ENCODE measurements around the gene NTN1. TPM values are rescaled to one million over a fixed set of nuclear protein-coding genes. Genes with fewer than 3 reads are reported as not detected.

Gene NTN1
- total RNA-seq, 1 experiment from 2014 or later, result 22.8 TPM

DNA sequence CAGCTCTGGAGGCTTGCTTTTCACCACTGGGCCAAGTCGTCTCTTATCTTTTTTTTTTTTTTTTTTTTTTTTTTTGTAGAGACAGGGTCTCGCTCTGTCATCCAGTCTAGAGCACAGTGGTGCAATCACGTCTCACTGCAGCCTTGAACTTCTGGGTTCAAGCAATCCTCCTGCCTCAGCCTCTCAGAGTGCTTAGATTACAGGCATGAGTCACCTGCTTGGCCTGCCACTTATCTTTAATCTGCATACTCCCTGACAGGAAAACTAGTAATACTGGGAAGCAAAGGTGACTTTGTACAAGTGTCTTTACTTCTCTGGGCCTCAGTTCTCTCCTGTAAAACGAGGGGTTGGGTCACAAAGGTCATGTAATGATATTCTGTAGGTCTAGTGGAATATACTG, 15.0 kb downstream of the NTN1 start:
- H3K4me3 ChIP-seq, result no peak overlapping the region
- no peaks in the 10 kb centered on the region for H3K27me3 ChIP-seq (replicated peaks)
- 0 out of 2 replicates have a peak, but pooled peaks cover 3% of the 10 kb centered on the region for H3K9me3 ChIP-seq (replicated peaks)
- H3K36me3 ChIP-seq, result 0 out of 2 replicates have a peak, but pooled peaks cover 6% of the 10 kb centered on the region
- H3K27ac ChIP-seq, result no peak overlapping the region
- peaks cover 21% of the 10 kb centered on the region for H3K4me1 ChIP-seq (replicated peaks)
- no peak for DNase-seq (ENCODE audit: low read depth in 1 of 2, low spot score in 2 of 2)

DNA sequence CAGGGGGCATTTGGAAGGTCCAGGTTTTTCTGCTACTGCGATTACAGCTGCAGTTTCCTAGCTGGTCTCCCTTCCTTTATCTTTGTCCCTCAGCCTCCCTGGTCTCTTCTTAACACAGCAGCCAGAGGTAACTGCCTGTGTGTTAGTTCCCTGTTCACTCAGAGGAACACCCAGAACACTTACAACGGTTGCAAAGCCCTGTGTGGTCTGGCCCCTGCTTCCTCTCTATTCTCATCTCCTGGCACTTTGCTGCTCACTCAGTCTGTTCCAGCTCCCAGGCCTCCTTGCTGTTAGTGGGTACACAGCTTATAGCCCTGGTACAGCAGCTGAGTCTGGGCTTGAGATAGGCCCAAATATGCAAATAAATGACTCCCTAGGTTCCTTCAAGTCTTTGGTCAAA, 16.4 kb downstream of the NTN1 start:
- no peaks in the 10 kb centered on the region for H3K27me3 ChIP-seq (replicated peaks)
- peak overlapping the region; percentile 40 for H3K27ac ChIP-seq
- peaks cover 21% of the 10 kb centered on the region for H3K4me1 ChIP-seq (replicated peaks)
- 0 out of 2 replicates have a peak, but pooled peaks cover 6% of the 10 kb centered on the region for H3K36me3 ChIP-seq
- DNase-seq (ENCODE audit: low read depth in 1 of 2, low spot score in 2 of 2), result peak; percentile 29 to 51
- H3K9me3 ChIP-seq (replicated peaks), result 0 out of 2 replicates have a peak, but pooled peaks cover 3% of the 10 kb centered on the region
- H3K4me3 ChIP-seq, result no peak overlapping the region

DNA sequence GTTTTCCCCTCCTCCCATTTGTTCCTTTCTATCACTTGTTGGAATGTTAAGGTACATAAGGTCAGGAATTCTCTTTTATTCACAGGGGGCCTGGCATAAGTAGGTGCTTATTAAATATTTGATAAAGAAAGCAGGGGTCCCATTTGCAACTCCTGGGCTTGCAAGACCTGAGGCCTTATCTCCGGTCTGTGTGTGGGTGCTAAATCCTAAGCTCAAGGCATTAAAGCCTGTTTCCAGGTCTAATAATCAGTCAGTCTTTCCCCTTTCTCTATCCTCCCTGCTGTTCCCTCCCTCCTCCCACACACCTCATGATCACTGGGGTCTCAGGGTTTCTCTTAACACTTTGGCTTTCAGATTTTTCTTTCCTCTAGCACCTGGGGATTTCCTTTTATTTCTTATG, 17.1 kb downstream of the NTN1 start:
- H3K27ac ChIP-seq, result no peak overlapping the region
- 0 out of 2 replicates have a peak, but pooled peaks cover 6% of the 10 kb centered on the region for H3K36me3 ChIP-seq
- H3K4me3 ChIP-seq, result no peak overlapping the region
- no peaks in the 10 kb centered on the region for H3K27me3 ChIP-seq (replicated peaks)
- no peak for DNase-seq (ENCODE audit: low read depth in 1 of 2, low spot score in 2 of 2)
- H3K4me1 ChIP-seq (replicated peaks), result peaks cover 21% of the 10 kb centered on the region
- 0 out of 2 replicates have a peak, but pooled peaks cover 3% of the 10 kb centered on the region for H3K9me3 ChIP-seq (replicated peaks)

DNA sequence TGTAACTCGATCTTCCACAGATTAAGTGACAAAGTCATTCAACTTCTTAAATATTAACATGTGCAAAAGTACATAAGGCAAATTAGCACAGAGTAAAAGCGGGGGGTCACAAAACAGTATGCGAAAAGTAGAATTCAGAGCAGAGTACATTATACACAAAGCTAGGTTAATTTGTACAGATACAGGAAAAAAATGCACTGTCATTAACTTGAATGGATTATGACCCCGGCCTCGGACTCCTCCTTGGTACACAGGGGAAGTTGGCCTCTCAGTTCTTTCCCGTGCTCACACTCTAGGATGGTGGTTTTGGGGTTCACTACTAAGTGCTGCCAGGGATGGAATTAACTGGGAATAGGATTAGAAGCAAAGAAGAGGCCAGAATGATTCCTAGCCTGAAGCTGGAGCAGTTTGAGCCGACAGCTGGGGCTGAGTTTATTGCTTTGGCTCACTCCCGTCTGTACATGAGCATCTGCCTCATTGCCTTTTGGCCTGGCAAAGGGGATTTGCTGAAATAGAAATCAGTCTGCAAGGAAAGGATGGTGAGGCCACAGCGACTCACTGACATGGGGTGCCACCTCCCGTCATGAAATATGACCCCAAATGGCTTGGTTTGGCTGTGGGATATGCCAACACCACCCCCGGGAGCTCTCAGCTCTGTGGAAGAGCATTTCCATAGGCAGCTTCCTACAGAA, 23.6 kb downstream of the NTN1 start:
- Histone ChIP-seq H3K27ac (no peak overlapping the region), H3K36me3 (0 out of 2 replicates have a peak, but pooled peaks cover 3% of the 10 kb centered on the region)
- no peak for DNase-seq (ENCODE audit: low read depth in 1 of 2, low spot score in 2 of 2)

DNA sequence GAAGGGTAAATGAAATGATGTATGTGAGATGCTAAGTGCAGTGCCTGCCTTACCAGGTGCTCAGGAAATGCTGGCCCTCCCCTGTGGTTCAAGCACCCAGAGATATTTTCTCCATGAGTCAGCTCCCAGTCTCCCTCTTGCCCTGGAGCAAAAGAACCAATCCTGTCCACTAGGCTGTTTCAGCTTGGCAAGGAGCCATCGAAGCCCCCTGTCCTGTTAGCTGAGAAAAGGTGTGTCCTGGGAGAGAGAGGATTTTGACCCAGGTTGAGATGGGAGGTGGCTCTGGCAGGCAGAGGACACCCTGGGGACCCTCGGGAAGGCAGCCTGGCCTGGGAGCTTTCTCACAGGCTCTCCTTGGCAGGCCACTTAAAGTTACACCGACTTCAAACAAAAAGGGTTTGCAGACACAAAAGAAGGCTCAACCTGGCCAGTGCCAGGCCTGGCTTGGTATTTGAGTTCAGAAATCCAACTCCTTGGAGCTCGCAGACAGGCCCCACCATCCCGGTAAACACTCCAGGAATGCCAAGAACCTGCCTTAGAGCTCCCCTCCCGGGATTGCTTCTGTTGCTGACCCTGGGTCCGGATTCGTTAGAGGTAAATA, 29.6 kb downstream of the NTN1 start:
- no peaks in the 10 kb centered on the region for H3K9me3 ChIP-seq (replicated peaks)
- H3K4me1 ChIP-seq (replicated peaks), result peaks cover 32% of the 10 kb centered on the region
- DNase-seq (ENCODE audit: low read depth in 1 of 2, low spot score in 2 of 2), result peak; percentile 72 to 79
- H3K4me3 ChIP-seq, result no peak overlapping the region
- H3K36me3 ChIP-seq, result no peaks in the 10 kb centered on the region
- peak overlapping the region; percentile 43 for H3K27ac ChIP-seq
- H3K27me3 ChIP-seq (replicated peaks), result no peaks in the 10 kb centered on the region

More for the DNA sequence above, 23.6 kb downstream of the NTN1 start:
- no peaks in the 10 kb centered on the region for H3K9me3 ChIP-seq (replicated peaks)
- H3K4me1 ChIP-seq (replicated peaks), result peaks cover 8% of the 10 kb centered on the region
- H3K27me3 ChIP-seq (replicated peaks), result no peaks in the 10 kb centered on the region
- no peak overlapping the region for H3K4me3 ChIP-seq

DNA sequence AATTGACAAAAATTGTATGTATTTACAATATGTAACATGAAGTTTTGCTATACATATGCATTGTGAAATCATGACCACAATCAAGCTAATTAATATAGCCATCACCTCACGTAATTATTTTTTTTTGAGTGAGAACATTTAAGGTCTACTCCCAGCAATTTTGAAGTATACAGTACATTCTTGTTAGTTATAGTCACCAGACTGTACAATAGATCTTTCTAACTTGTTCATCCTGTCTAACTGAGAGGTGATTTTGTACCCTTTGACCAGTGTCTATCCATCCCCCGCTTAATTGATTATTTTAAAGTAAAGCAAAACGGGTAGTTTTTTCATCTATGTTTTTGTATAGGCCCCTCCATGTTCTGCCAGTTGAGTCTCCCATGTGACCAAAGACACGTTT, 30.3 kb downstream of the NTN1 start:
- no peaks in the 10 kb centered on the region for H3K36me3 ChIP-seq
- peaks cover 32% of the 10 kb centered on the region for H3K4me1 ChIP-seq (replicated peaks)
- H3K9me3 ChIP-seq (replicated peaks), result no peaks in the 10 kb centered on the region
- no peak overlapping the region for H3K4me3 ChIP-seq
- peak overlapping the region; percentile 43 for H3K27ac ChIP-seq
- peak in 1 of 2 experiments; percentile 14 for DNase-seq (ENCODE audit: low read depth in 1 of 2, low spot score in 2 of 2)
- H3K27me3 ChIP-seq (replicated peaks), result no peaks in the 10 kb centered on the region

DNA sequence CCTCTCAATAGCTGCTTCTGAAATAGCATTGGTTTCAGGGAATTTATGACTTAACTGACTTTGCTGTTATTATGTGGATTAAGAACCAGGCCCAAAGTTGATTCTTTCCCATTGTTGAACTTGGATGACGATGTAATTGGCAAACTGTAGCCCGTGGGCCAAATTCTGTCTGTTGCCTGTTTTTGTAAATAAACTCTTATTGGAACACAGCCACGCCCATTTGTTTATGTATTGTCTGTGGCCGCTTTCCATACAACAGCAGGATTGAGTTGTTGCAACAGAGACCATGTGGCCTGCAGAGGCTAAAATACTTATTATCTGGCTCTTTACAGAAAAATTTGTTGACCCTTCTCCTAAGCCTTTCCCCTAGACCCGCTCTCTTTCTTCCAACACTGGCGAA, 31.6 kb downstream of the NTN1 start:
- peak in 1 of 2 experiments; percentile 61 for DNase-seq (ENCODE audit: low read depth in 1 of 2, low spot score in 2 of 2)
- H3K27me3 ChIP-seq (replicated peaks), result no peaks in the 10 kb centered on the region
- no peak overlapping the region for H3K4me3 ChIP-seq
- peaks cover 32% of the 10 kb centered on the region for H3K4me1 ChIP-seq (replicated peaks)
- H3K36me3 ChIP-seq, result no peaks in the 10 kb centered on the region
- peak overlapping the region; percentile 8; the same call in 1 of the 2 replicates for H3K27ac ChIP-seq
- no peaks in the 10 kb centered on the region for H3K9me3 ChIP-seq (replicated peaks)

DNA sequence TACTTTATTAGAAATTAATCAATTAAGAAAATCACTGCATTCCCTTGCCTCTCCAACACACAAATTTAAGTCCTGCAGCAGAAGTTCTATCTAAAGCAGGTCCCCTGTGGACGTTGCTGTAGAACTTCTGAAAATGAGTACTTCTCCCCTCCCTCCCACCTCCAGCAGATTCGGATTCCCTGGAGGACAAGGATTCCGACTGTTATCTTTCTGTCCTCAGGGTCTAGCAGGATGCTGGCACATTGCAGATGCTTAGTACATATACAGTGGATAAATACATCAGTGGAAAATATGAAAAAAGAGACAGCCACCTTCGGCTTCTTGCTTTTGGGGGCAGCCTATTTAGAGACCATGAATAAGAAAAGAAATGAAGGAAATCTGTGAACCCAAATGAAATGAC, 32.1 kb downstream of the NTN1 start:
- Histone ChIP-seq H3K27me3 (replicated peaks) (no peaks in the 10 kb centered on the region), H3K27ac (no peak overlapping the region), H3K9me3 (replicated peaks) (no peaks in the 10 kb centered on the region), H3K4me3 (no peak overlapping the region), H3K4me1 (replicated peaks) (peaks cover 32% of the 10 kb centered on the region), H3K36me3 (no peaks in the 10 kb centered on the region)
- DNase-seq (ENCODE audit: low read depth in 1 of 2, low spot score in 2 of 2), result no peak

DNA sequence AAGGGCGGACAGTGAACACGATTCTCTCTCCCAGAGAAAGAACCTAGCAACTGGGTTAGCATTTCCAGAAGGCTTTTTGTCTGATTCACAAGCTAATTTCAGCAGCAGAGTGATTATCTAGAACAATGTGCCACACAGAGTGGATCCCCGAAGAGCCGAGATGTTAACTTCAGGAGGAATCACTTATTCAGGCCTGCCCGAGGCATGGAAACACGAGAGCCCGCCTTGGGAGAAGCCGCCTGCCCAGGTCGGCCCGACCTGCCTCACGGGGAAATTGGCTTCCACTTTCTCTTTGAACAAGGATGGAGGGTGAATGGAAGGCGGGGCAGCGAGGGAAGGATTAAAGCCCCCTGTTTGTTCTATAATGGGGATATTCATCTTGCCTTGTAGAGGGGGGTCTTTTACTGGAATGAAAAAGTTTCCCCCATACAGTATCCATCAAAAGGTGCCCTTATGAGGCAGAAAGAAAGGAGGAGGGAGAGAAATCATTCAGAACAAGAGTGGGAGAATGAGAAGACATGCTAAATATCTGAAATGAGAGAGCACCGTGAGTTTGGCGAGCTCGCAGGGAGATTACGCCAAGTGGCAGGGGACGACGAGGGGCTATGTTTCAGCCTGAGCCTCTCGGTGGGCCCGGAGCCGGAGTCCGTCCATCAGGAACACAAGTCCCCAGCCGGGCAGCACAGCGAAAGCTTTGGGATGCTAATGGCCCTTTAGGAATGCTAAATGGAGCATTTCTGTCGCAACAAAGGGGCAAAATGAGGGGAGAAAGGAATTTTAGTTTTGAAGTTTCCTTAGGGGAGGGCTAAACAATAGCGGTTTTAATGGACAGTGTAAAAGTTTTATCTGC, 33.0 kb downstream of the NTN1 start:
- DNase-seq (ENCODE audit: low read depth in 1 of 2, low spot score in 2 of 2), result no peak
- no peaks in the 10 kb centered on the region for H3K27me3 ChIP-seq (replicated peaks)
- no peak overlapping the region for H3K4me3 ChIP-seq
- H3K27ac ChIP-seq, result no peak overlapping the region
- no peaks in the 10 kb centered on the region for H3K36me3 ChIP-seq
- H3K9me3 ChIP-seq (replicated peaks), result no peaks in the 10 kb centered on the region
- peaks cover 32% of the 10 kb centered on the region for H3K4me1 ChIP-seq (replicated peaks)

DNA sequence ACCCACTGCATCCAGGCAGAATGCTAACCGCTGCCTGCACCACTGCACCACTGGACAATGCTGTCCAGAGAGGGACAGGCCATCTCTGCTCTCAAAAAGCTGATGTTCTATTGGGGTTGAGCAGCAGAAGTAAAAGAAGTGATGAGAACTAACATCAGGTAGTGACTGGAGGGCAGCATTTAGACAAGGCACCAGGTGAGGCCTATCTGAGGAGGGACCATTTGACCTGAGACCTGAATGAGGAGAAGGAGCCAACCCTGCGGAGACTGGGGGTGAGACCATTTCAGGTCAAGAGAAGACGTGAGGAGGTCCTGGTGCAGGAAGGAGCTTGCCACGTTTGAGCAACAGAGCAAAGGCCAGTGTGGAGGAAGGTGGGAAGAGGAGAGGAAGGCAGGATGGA, 34.0 kb downstream of the NTN1 start:
- H3K27me3 ChIP-seq (replicated peaks), result no peaks in the 10 kb centered on the region
- H3K4me1 ChIP-seq (replicated peaks), result peaks cover 31% of the 10 kb centered on the region
- no peak overlapping the region for H3K27ac ChIP-seq
- no peaks in the 10 kb centered on the region for H3K9me3 ChIP-seq (replicated peaks)
- no peak overlapping the region for H3K4me3 ChIP-seq
- H3K36me3 ChIP-seq, result no peaks in the 10 kb centered on the region
- DNase-seq (ENCODE audit: low read depth in 1 of 2, low spot score in 2 of 2), result no peak

DNA sequence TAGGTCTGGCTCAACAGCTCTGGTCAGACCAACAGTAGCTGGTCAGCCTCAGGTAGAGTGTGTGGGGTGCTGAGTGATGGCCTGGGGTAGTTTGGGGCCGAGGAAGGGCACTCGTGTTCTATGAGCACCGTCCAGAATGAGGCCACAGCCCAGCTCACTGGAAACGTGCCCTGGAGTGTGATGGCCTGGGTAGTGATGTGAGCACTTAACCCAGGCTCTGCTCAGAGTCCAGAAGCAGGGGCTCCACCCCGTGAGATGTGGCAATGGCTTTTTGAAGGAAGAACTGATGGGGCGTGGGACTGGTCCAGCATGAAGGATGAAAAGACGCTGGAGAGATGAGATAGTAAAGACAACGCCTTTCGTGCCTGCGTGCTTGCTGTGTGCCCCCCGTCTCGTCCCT, 35.3 kb downstream of the NTN1 start:
- Histone ChIP-seq H3K27me3 (replicated peaks) (no peaks in the 10 kb centered on the region), H3K4me3 (no peak overlapping the region), H3K36me3 (no peaks in the 10 kb centered on the region), H3K9me3 (replicated peaks) (no peaks in the 10 kb centered on the region), H3K27ac (no peak overlapping the region), H3K4me1 (replicated peaks) (peaks cover 18% of the 10 kb centered on the region)
- DNase-seq (ENCODE audit: low read depth in 1 of 2, low spot score in 2 of 2), result no peak

DNA sequence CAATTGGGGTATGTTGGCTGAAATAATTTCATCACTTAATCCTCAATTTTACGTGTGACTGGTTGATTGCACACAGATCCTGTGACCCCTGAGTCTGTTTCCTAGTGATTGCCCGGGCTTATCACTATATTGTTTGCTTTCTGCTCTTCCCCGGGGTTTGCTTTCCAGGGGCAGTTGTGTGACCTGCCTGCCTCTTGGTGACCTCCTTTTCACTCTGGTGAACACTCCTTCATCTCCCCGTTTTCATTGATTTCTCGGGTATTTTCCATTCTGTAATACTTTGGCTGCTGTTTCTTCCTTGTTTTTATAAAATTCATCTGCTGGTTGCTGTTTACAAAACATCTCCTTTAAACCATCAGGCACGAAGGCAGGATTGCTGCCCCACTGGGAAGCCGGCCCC, 36.0 kb downstream of the NTN1 start:
- H3K27me3 ChIP-seq (replicated peaks), result no peaks in the 10 kb centered on the region
- no peak for DNase-seq (ENCODE audit: low read depth in 1 of 2, low spot score in 2 of 2)
- no peaks in the 10 kb centered on the region for H3K36me3 ChIP-seq
- H3K27ac ChIP-seq, result no peak overlapping the region
- no peak overlapping the region for H3K4me3 ChIP-seq
- no peaks in the 10 kb centered on the region for H3K9me3 ChIP-seq (replicated peaks)
- H3K4me1 ChIP-seq (replicated peaks), result peaks cover 10% of the 10 kb centered on the region

DNA sequence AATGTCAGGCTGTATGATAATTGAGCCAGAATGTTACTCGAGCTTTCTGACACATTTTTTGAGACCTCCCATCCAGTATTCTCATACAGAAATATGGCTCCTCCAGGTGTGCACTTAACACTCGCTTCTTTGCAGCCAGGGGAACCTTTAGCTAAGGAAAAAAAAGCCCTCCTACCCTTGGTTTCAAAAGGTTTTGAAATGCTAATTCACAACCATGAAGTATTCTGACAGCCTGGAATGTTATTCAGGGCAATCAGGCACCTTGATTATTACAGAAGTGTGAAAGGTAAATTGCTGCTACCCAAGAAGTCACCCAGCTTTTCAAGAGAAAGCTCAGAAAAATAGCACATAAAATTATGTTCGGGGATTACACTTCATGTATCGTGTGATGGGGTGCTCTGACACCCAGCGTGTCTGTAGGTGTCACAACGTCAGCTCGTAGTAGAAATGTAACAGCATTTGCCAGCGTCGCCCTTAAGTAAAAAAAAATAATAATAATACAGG, 41.1 kb downstream of the NTN1 start:
- no peaks in the 10 kb centered on the region for H3K27me3 ChIP-seq (replicated peaks)
- DNase-seq (ENCODE audit: low read depth in 1 of 2, low spot score in 2 of 2), result no peak
- H3K4me3 ChIP-seq, result no peak overlapping the region
- no peak overlapping the region for H3K27ac ChIP-seq
- no peaks in the 10 kb centered on the region for H3K9me3 ChIP-seq (replicated peaks)
- H3K4me1 ChIP-seq (replicated peaks), result no peaks in the 10 kb centered on the region
- no peaks in the 10 kb centered on the region for H3K36me3 ChIP-seq

Measured in SJSA1 (cell line).